NCI-H1417 treated with DMSO at 0.1 percent for 48 hours (cell line): ENCODE results near the gene DIAPH3.
"Not testable (repeated sequence)": the region's sequence is repeated elsewhere in the genome, so short reads cannot be mapped to it uniquely, and the experiment has no call there.

Source experiments
- DNase-seq: peaks from one replicate; lab custom pipeline; 2025; lab: John Stamatoyannopoulos, UW

The DIAPH3 gene, protein sequence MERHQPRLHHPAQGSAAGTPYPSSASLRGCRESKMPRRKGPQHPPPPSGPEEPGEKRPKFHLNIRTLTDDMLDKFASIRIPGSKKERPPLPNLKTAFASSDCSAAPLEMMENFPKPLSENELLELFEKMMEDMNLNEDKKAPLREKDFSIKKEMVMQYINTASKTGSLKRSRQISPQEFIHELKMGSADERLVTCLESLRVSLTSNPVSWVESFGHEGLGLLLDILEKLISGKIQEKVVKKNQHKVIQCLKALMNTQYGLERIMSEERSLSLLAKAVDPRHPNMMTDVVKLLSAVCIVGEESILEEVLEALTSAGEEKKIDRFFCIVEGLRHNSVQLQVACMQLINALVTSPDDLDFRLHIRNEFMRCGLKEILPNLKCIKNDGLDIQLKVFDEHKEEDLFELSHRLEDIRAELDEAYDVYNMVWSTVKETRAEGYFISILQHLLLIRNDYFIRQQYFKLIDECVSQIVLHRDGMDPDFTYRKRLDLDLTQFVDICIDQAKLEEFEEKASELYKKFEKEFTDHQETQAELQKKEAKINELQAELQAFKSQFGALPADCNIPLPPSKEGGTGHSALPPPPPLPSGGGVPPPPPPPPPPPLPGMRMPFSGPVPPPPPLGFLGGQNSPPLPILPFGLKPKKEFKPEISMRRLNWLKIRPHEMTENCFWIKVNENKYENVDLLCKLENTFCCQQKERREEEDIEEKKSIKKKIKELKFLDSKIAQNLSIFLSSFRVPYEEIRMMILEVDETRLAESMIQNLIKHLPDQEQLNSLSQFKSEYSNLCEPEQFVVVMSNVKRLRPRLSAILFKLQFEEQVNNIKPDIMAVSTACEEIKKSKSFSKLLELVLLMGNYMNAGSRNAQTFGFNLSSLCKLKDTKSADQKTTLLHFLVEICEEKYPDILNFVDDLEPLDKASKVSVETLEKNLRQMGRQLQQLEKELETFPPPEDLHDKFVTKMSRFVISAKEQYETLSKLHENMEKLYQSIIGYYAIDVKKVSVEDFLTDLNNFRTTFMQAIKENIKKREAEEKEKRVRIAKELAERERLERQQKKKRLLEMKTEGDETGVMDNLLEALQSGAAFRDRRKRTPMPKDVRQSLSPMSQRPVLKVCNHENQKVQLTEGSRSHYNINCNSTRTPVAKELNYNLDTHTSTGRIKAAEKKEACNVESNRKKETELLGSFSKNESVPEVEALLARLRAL

DNA sequence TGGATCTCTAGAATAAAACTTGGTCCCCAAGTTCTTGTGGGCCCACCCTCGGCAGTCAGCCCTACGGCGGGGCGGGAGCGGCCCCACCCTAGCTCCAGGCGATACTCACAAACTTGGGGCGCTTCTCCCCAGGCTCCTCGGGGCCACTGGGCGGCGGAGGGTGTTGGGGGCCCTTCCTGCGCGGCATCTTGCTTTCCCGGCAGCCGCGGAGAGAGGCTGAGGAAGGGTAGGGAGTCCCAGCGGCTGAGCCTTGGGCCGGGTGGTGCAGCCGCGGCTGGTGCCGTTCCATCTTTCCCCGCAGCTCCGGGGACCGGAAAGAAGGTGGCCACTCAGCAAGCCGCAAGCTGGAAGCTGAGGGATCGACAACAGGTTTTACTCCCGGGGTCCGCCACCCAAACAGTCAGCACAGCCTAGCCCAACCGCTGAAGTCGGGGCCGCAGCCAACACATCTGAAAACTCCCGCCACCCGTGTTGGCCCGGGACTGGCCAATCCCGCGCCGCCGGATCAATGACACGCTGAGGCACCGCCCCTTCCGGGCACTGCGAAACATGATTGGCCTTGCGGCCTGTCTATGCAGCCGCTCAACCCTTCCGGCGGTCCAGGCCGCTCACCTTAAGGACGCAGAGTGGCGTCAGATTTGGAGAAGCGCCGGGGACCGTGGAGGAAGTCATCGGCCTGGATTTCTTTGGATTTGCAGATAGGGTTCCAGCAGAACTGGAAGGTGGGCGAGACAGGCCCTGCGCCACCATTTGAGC lies at the start of gene DIAPH3:
Gene DIAPH3, minus strand, starts transcription at position 451 of the 756 bp plus-strand sequence. Its CDS starts 162 bp downstream, at position 289.
- peak; percentile 90 for DNase-seq

DNA sequence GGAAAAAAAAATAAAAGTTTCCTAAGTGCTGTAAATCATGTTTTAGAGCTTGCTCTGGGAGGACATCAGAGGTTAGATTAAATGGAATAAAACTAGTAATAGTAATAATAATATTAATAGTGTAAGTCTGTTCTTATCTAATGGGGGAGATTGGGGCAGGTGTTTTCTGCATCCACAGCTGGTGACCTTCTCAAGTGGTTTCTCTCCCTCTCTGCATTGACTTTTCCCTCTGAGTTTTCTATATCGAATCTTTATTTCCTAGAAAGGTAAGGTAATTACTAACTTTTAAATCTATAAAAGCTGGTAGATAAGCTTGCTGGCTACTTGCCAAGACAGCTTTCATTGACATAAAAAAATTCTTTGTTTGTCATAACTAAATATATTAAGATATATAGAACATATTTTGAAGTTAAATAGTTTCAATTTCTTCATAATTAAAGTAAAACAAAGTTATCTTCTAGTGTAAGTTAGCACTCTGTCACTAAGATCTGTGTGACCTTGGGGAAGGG lies 49.6 kb upstream of the DIAPH3 start:
- no peak for DNase-seq

GRCh38 chr13:60211548-60211947 lies 47.8 kb upstream of the DIAPH3 start:
- no peak for DNase-seq

DNA sequence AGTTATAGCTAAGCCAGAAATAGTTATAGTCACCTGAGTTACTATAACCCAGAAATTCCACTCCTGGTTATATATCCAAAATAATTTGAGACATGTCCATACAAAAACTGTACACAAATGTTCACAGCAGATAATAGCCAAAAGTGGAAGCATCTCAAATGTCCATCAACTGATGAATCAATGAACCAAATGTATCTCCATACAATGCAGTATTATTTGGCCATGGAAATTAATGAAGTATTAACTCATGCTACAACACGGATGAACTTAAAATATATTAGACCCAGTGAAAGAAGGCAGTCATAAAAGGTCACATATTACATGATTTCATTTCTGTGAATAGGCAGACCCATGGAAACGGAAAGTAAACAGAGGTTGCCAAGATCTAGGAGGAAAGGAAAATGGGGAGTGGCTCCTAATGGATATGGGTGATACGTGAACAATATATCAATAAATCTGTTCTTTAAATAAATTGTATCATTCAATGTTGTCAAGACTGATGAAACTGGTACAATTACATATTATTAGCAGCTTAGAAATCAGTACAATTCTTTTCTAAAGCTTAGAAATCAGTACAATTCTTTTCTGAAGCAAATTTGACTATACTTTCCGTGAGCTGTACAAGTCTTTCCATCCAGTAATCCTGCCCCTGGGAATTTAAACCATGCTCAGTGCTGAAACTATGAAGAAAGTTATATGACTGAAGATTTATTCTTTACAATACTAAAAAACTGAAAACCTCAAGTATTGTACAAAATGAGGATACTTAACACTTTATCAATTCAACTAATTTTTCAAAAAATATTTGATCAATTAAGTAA lies 47.0 kb upstream of the DIAPH3 start:
- no peak for DNase-seq

DNA sequence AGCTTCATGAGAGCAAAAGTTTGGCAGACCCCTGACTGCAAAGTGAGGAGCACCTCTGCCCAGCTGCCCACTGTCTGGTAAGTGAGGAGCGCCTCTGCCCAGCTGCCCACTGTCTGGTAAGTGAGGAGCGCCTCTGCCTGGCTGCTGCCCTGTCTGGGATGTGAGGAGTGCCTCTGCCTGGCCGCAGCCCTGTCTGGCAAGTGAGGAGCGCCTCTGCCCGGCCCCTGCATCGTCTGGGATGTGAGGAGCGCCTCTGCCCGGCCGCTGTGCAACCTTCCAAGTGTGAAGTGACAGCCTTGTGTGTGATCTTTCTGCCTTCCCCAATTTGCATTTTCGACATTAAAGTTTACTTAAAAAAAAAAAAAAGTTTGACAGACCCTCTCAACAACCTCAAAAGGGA lies 41.8 kb upstream of the DIAPH3 start:
- DNase-seq = not testable (repeated sequence)

GRCh38 chr13:60201286-60201685 lies 37.6 kb upstream of the DIAPH3 start:
- DNase-seq = no peak

- not testable (repeated sequence) for DNase-seq
Measured at GRCh38 chr13:60195893-60196292, 32.2 kb upstream of the DIAPH3 start.

DNA sequence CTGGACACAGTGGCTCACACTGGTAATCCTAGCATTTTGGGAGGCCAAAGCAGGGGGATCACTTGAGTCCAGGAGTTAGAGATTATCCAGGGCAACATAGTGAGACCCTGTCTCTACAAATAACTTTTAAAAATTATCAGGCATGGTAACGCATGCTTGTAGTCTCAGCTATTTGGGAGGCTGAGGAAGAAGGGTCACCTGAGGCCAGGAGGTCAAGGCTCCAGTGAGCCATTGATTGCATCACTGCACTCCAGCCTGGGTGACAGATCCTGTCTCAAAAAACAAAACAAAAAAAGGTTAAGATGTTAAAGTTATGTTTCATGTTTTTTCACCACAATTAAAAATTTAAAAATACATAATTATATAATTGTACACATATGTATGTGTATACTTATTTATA lies 19.2 kb upstream of the DIAPH3 start:
- no peak for DNase-seq

- DNase-seq = no peak
Measured at GRCh38 chr13:60178327-60178726, 14.6 kb upstream of the DIAPH3 start.

GRCh38 chr13:60175571-60175970 lies 11.8 kb upstream of the DIAPH3 start:
- no peak for DNase-seq

GRCh38 chr13:60174113-60174512 lies 10.4 kb upstream of the DIAPH3 start:
- DNase-seq = no peak

GRCh38 chr13:60172111-60172510 lies 8.4 kb upstream of the DIAPH3 start:
- DNase-seq = no peak

GRCh38 chr13:60170414-60170813 lies 6.7 kb upstream of the DIAPH3 start:
- DNase-seq = no peak

GRCh38 chr13:60169239-60170031 lies 5.7 kb upstream of the DIAPH3 start:
- no peak for DNase-seq

- DNase-seq = no peak
Measured at GRCh38 chr13:60167121-60167520, 3.4 kb upstream of the DIAPH3 start.

DNA sequence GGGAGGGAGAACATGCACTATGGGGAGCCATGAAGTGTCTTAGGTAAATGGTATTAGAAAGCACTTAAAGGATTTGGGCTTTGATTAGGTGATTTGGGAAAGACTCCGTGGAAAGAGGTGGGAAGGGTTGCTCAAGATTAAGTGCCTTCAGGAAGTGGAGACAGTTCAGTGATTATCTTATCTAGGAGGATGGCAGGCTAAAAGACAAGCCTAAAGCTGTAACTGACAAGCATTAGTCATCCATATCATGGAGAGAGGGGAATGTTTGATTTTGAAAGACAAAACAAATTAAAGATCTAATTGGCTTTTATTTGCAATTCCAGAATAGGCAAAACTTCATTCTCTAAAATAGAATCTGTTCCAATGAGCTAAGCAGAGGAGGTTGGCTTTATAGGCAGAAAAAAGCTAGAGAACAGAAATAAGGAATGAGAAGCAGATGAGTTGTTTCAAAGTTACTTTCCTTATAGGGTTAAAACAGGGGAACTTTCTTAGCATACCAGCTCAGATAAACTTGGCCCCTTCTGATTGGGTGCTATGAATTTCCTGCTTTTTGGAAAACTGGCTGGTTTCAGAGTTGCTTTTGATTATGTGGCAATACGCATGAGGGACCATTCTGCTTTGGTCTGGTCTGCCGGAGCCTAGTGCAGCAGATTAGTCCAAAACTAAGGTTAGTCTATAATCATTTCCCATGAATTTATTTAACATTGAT lies 1.8 kb upstream of the DIAPH3 start:
- DNase-seq = no peak

- no peak for DNase-seq
Measured at GRCh38 chr13:60164234-60164889, 634 bp upstream of the DIAPH3 start.

- DNase-seq = no peak
Measured at GRCh38 chr13:60162096-60162495, 1.6 kb downstream of the DIAPH3 start.
